ENCODE data around the gene CLEC2A.
"Not testable (repeated sequence)": the region's sequence is repeated elsewhere in the genome, so short reads cannot be mapped to it uniquely, and the experiment has no call there.

The CLEC2A gene

DNA sequence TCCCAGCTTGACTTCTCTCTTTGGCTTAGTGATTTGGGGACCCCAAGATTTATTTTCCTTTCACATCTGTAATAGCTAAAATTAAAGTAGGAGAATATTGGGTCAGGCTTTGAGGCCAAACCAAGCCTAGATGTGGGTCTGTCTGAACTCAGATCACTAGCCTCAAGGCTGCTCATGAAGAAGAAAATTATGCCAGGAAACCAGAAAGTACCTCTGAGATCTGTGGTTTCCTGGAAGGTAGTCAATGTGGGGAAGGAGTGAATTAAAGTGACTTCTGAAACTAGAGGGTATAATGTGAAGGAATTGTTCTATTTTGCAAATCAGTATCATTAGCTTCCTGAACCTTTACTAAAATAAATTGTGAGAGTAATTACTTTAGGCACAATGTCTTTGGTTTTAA, 25.7 kb upstream of the CLEC2A start:
- H3K27me3 ChIP-seq (ENCODE audit: insufficient read depth, low read length) = no peaks in the 10 kb centered on the region
- H3K4me1 ChIP-seq (ENCODE audit: insufficient read depth, low read length) = 0 out of 2 replicates have a peak, but pooled peaks cover 7% of the 10 kb centered on the region
- H3K27ac ChIP-seq (ENCODE audit: low read depth, low read length) = no peak overlapping the region
- H3K4me3 ChIP-seq (ENCODE audit: low read length) = no peak overlapping the region
- no peaks in the 10 kb centered on the region for H3K9me3 ChIP-seq (ENCODE audit: insufficient read depth, low read depth, low read length)
- H3K36me3 ChIP-seq (ENCODE audit: insufficient read depth, low read length) = no peaks in the 10 kb centered on the region
- H3K9ac ChIP-seq (ENCODE audit: low read depth, low read length) = no peak overlapping the region

DNA sequence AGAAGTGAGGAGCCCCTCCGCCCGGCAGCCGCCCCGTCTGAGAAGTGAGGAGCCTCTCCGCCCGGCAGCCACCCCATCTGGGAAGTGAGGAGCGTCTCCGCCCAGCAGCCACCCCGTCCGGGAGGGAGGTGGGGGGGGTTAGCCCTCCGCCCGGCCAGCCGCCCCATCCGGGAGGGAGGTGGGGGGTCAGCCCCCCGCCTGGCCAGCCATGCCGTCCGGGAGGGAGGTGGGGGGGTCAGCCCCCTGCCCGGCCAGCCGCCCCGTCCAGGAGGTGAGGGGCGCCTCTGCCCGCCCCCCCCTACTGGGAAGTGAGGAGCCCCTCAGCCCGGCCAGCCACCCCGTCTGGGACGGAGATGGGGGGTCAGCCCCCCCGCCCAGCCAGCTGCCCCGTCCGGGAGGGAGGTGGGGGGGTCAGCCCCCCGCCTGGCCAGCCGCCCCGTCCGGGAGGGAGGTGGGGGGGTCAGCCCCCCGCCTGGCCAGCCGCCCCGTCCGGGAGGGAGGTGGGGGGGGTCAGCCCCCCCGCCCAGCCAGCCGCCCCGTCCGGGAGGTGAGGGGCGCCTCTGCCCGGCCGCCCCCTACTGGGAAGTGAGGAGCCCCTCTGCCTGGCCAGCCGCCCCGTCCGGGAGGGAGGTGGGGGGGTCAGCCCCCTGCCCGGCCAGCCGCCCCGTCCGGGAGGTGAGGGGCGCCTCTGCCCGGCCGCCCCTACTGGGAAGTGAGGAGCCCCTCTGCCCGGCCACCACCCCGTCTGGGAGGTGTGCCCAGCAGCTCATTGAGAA, 21.0 kb upstream of the CLEC2A start:
- H3K4me3 ChIP-seq (ENCODE audit: low read length); H3K27ac ChIP-seq (ENCODE audit: low read depth, low read length); H3K9me3 ChIP-seq (ENCODE audit: insufficient read depth, low read depth, low read length); H3K4me1 ChIP-seq (ENCODE audit: insufficient read depth, low read length); H3K36me3 ChIP-seq (ENCODE audit: insufficient read depth, low read length); H3K27me3 ChIP-seq (ENCODE audit: insufficient read depth, low read length); H3K9ac ChIP-seq (ENCODE audit: low read depth, low read length): not testable (repeated sequence)
- WGBS = 90% methylated on average over 10 of the region's 55 CpGs

DNA sequence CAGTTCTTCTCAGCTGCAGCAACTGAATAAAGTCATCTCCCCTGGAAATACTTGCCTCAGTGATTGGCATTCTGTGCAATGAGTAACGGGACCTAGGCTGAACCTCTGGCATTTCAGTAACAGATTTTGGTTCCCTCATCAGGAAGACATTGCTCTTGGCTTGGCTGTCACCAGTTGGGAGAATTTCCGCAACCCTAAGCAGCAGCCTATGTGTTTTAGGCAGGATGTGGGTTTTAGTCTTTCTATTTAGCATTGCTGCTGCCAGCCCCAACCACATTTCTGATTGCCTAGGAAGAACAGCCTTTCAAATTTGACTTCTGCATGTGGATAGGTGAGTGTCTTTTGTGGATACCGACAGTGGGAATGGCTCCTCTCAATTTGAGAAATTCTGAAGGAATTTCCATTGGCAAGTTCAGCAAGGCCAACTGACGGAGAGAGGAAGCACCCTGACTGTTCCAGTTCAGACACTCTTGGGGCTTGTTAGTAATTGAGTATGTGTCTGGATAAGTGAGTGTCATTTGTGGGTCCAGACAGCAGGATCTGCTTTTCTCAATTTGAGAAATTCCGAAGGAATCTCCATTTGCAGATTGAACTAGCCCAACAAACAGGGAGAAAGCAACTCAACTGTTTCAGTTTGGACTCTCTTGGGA, 19.0 kb upstream of the CLEC2A start:
- Histone ChIP-seq H3K27ac (ENCODE audit: low read depth, low read length) (no peak overlapping the region), H3K9ac (ENCODE audit: low read depth, low read length) (no peak overlapping the region), H3K4me3 (ENCODE audit: low read length) (no peak overlapping the region), H3K4me1 (ENCODE audit: insufficient read depth, low read length) (no peaks in the 10 kb centered on the region), H3K9me3 (ENCODE audit: insufficient read depth, low read depth, low read length) (no peaks in the 10 kb centered on the region), H3K27me3 (ENCODE audit: insufficient read depth, low read length) (no peaks in the 10 kb centered on the region), H3K36me3 (ENCODE audit: insufficient read depth, low read length) (no peaks in the 10 kb centered on the region)
- WGBS = 94% methylated on average over 5 of the region's 5 CpGs

DNA sequence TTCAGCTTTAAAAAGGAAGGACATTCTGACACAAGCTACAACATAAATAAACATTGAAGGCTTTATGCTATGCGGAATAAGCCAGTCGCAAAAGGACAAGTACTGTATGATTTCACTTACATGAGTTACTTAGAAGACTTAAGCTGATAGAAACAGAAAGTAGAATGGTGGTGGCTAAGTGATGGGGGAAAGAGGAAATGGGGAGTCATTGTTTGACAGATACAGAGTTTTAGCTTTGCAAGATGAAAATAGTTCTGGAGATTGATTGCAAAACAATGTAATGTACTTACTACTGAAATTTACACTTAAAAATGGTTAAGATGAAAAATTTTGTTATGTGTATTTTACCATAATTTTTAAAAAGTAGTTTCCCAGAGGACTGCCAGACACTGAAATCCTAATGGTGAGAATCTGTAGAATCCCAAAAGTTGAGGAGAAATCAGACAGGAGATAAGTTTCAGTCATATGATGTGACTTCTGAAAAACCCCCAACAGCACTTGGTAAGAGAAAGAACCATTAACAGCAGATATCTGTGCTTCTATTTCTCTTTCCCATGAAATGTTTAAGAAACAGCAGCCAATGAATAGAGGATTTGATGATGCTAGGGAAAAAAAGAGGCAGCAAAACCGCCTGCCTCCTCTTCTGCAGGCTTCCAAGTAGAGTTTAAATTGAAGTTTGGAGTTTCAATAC, 16.6 kb upstream of the CLEC2A start:
- Histone ChIP-seq H3K4me3 (ENCODE audit: low read length) (no peak overlapping the region), H3K9ac (ENCODE audit: low read depth, low read length) (no peak overlapping the region), H3K36me3 (ENCODE audit: insufficient read depth, low read length) (no peaks in the 10 kb centered on the region), H3K9me3 (ENCODE audit: insufficient read depth, low read depth, low read length) (no peaks in the 10 kb centered on the region), H3K4me1 (ENCODE audit: insufficient read depth, low read length) (no peaks in the 10 kb centered on the region), H3K27ac (ENCODE audit: low read depth, low read length) (no peak overlapping the region), H3K27me3 (ENCODE audit: insufficient read depth, low read length) (no peaks in the 10 kb centered on the region)
- 96% methylated on average over 3 of the region's 3 CpGs for WGBS

DNA sequence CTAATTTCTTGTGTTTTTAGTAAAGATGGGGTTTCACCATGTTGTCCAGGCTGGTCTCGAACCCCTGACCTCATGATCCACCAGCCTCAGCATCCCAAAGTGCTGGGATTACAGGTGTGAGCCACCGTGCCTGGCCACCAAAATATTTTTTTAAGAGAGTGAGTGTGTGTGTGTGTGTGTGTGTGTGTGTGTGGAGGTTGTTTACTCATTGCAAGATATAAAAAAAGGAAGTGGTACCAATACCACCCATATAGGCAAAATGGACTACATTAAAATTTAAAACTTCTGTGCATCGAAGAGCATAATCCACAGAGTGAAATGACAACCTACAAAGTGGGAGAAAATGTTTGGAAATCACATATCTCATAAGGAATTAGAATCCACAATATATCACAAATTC, 15.5 kb upstream of the CLEC2A start:
- Histone ChIP-seq H3K27me3 (ENCODE audit: insufficient read depth, low read length) (no peaks in the 10 kb centered on the region), H3K9ac (ENCODE audit: low read depth, low read length) (no peak overlapping the region), H3K36me3 (ENCODE audit: insufficient read depth, low read length) (no peaks in the 10 kb centered on the region), H3K4me1 (ENCODE audit: insufficient read depth, low read length) (no peaks in the 10 kb centered on the region), H3K27ac (ENCODE audit: low read depth, low read length) (no peak overlapping the region), H3K9me3 (ENCODE audit: insufficient read depth, low read depth, low read length) (no peaks in the 10 kb centered on the region), H3K4me3 (ENCODE audit: low read length) (no peak overlapping the region)
- WGBS = 89% methylated on average over 2 of the region's 3 CpGs

- Histone ChIP-seq H3K4me3 (ENCODE audit: low read length) (no peak overlapping the region), H3K9me3 (ENCODE audit: insufficient read depth, low read depth, low read length) (no peaks in the 10 kb centered on the region), H3K9ac (ENCODE audit: low read depth, low read length) (no peak overlapping the region), H3K36me3 (ENCODE audit: insufficient read depth, low read length) (no peaks in the 10 kb centered on the region), H3K27ac (ENCODE audit: low read depth, low read length) (no peak overlapping the region), H3K4me1 (ENCODE audit: insufficient read depth, low read length) (no peaks in the 10 kb centered on the region), H3K27me3 (ENCODE audit: insufficient read depth, low read length) (no peaks in the 10 kb centered on the region)
- 94% methylated on average over 1 of the region's 2 CpGs for WGBS
Observed at GRCh38 chr12:9944391-9944790, 12.2 kb upstream of the CLEC2A start.

- 89% methylated on average over 19 of the region's 19 CpGs for WGBS
- no peak overlapping the region; the same call in 1 of the 2 replicates for H3K9ac ChIP-seq (ENCODE audit: low read depth, low read length)
- no peaks in the 10 kb centered on the region for H3K4me1 ChIP-seq (ENCODE audit: insufficient read depth, low read length)
- H3K27me3 ChIP-seq (ENCODE audit: insufficient read depth, low read length) = no peaks in the 10 kb centered on the region
- no peaks in the 10 kb centered on the region for H3K9me3 ChIP-seq (ENCODE audit: insufficient read depth, low read depth, low read length)
- no peaks in the 10 kb centered on the region for H3K36me3 ChIP-seq (ENCODE audit: insufficient read depth, low read length)
- H3K4me3 ChIP-seq (ENCODE audit: low read length) = no peak overlapping the region
- H3K27ac ChIP-seq (ENCODE audit: low read depth, low read length) = no peak overlapping the region
Observed at GRCh38 chr12:9943240-9943639, 11.1 kb upstream of the CLEC2A start.

DNA sequence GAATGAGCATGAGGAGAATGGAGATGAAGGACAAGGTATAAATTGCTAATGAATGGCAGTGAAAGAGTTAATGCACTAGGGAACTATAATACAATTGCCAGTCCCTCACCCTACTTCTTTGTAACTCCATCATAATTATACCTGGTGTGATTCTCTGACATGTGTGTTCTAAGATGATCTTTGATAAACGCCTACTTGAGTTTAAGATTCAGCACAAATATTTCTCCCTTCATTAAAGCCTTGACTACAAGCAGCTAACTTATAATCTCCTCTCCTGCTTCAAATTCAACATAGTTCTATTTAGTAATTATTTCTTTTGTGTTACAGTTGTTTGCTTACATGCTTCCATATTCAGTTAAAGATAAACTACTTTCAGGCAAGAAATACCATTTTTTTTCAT, 9.7 kb upstream of the CLEC2A start:
- no peaks in the 10 kb centered on the region for H3K36me3 ChIP-seq (ENCODE audit: insufficient read depth, low read length)
- no CpG with 5 or more reads among the region's 1 CpG for WGBS
- H3K4me1 ChIP-seq (ENCODE audit: insufficient read depth, low read length) = no peaks in the 10 kb centered on the region
- no peak overlapping the region for H3K4me3 ChIP-seq (ENCODE audit: low read length)
- H3K27me3 ChIP-seq (ENCODE audit: insufficient read depth, low read length) = no peaks in the 10 kb centered on the region
- no peak overlapping the region for H3K9ac ChIP-seq (ENCODE audit: low read depth, low read length)
- no peaks in the 10 kb centered on the region for H3K9me3 ChIP-seq (ENCODE audit: insufficient read depth, low read depth, low read length)
- no peak overlapping the region for H3K27ac ChIP-seq (ENCODE audit: low read depth, low read length)

GRCh38 chr12:9940375-9940774, 8.2 kb upstream of the CLEC2A start:
- no peaks in the 10 kb centered on the region for H3K4me1 ChIP-seq (ENCODE audit: insufficient read depth, low read length)
- 59% methylated on average over 2 of the region's 2 CpGs for WGBS
- no peaks in the 10 kb centered on the region for H3K9me3 ChIP-seq (ENCODE audit: insufficient read depth, low read depth, low read length)
- H3K36me3 ChIP-seq (ENCODE audit: insufficient read depth, low read length) = no peaks in the 10 kb centered on the region
- no peak overlapping the region for H3K4me3 ChIP-seq (ENCODE audit: low read length)
- H3K27me3 ChIP-seq (ENCODE audit: insufficient read depth, low read length) = no peaks in the 10 kb centered on the region
- H3K27ac ChIP-seq (ENCODE audit: low read depth, low read length) = no peak overlapping the region
- no peak overlapping the region for H3K9ac ChIP-seq (ENCODE audit: low read depth, low read length)

GRCh38 chr12:9936591-9936990, 4.4 kb upstream of the CLEC2A start:
- Histone ChIP-seq H3K36me3 (ENCODE audit: insufficient read depth, low read length) (no peaks in the 10 kb centered on the region), H3K27ac (ENCODE audit: low read depth, low read length) (no peak overlapping the region), H3K4me1 (ENCODE audit: insufficient read depth, low read length) (no peaks in the 10 kb centered on the region), H3K9me3 (ENCODE audit: insufficient read depth, low read depth, low read length) (no peaks in the 10 kb centered on the region), H3K9ac (ENCODE audit: low read depth, low read length) (no peak overlapping the region), H3K27me3 (ENCODE audit: insufficient read depth, low read length) (no peaks in the 10 kb centered on the region), H3K4me3 (ENCODE audit: low read length) (no peak overlapping the region)
- 95% methylated on average over 10 of the region's 10 CpGs for WGBS

- Histone ChIP-seq H3K9me3 (ENCODE audit: insufficient read depth, low read depth, low read length) (no peaks in the 10 kb centered on the region), H3K4me1 (ENCODE audit: insufficient read depth, low read length) (no peaks in the 10 kb centered on the region), H3K9ac (ENCODE audit: low read depth, low read length) (no peak overlapping the region), H3K27ac (ENCODE audit: low read depth, low read length) (no peak overlapping the region), H3K36me3 (ENCODE audit: insufficient read depth, low read length) (no peaks in the 10 kb centered on the region), H3K4me3 (ENCODE audit: low read length) (no peak overlapping the region), H3K27me3 (ENCODE audit: insufficient read depth, low read length) (no peaks in the 10 kb centered on the region)
- 97% methylated on average over 2 of the region's 2 CpGs for WGBS
Observed at GRCh38 chr12:9935026-9935425, 2.9 kb upstream of the CLEC2A start.

All from HUES64 (cell line).